ENCODE results near the gene HAUS8.
"Not testable (repeated sequence)": the region's sequence is repeated elsewhere in the genome, so short reads cannot be mapped to it uniquely, and the experiment has no call there.

HAUS8 gene

GRCh38 chr19:17112271-17112670 is 37.0 kb upstream of the HAUS8 start:
- WGBS (ENCODE audit: insufficient coverage, insufficient read length), result no CpG with 5 or more reads among the region's 17 CpGs
- no peak overlapping the region for H3K27ac ChIP-seq (ENCODE audit: low read length)
- H3K4me3 ChIP-seq (ENCODE audit: low read length), result no peak overlapping the region
- no peaks in the 10 kb centered on the region for H3K36me3 ChIP-seq (ENCODE audit: control insufficient read depth, insufficient read depth, low read length)
- H3K27me3 ChIP-seq (ENCODE audit: control insufficient read depth, insufficient read depth, low read length), result no peaks in the 10 kb centered on the region
- H3K9me3 ChIP-seq (ENCODE audit: control insufficient read depth, insufficient read depth, low read length), result no peaks in the 10 kb centered on the region
- DNase-seq (ENCODE audit: low read depth, low spot score), result no peak
- H3K4me1 ChIP-seq (ENCODE audit: control insufficient read depth, insufficient read depth, low read length), result peaks cover 5% of the 10 kb centered on the region

- DNase-seq (ENCODE audit: low read depth, low spot score), result no peak
- H3K36me3 ChIP-seq (ENCODE audit: control insufficient read depth, insufficient read depth, low read length), result no peaks in the 10 kb centered on the region
- H3K4me3 ChIP-seq (ENCODE audit: low read length), result no peak overlapping the region
- no peak overlapping the region for H3K27ac ChIP-seq (ENCODE audit: low read length)
- no peaks in the 10 kb centered on the region for H3K9me3 ChIP-seq (ENCODE audit: control insufficient read depth, insufficient read depth, low read length)
- H3K27me3 ChIP-seq (ENCODE audit: control insufficient read depth, insufficient read depth, low read length), result no peaks in the 10 kb centered on the region
- peaks cover 5% of the 10 kb centered on the region for H3K4me1 ChIP-seq (ENCODE audit: control insufficient read depth, insufficient read depth, low read length)
- WGBS (ENCODE audit: insufficient coverage, insufficient read length), result no CpG with 5 or more reads among the region's 3 CpGs
Observed at GRCh38 chr19:17111766-17112165, 36.5 kb upstream of the HAUS8 start.

GRCh38 chr19:17110599-17110966 is 35.3 kb upstream of the HAUS8 start:
- no peak overlapping the region for H3K27ac ChIP-seq (ENCODE audit: low read length)
- no CpG with 5 or more reads among the region's 10 CpGs for WGBS (ENCODE audit: insufficient coverage, insufficient read length)

GRCh38 chr19:17109962-17110598 is 34.8 kb upstream of the HAUS8 start:
- no peak for DNase-seq (ENCODE audit: low read depth, low spot score)
- WGBS (ENCODE audit: insufficient coverage, insufficient read length), result no CpG with 5 or more reads among the region's 26 CpGs
- no peak overlapping the region for H3K27ac ChIP-seq (ENCODE audit: low read length)
- H3K36me3 ChIP-seq (ENCODE audit: control insufficient read depth, insufficient read depth, low read length), result no peaks in the 10 kb centered on the region
- no peaks in the 10 kb centered on the region for H3K9me3 ChIP-seq (ENCODE audit: control insufficient read depth, insufficient read depth, low read length)
- H3K4me3 ChIP-seq (ENCODE audit: low read length), result no peak overlapping the region
- peaks cover 5% of the 10 kb centered on the region for H3K4me1 ChIP-seq (ENCODE audit: control insufficient read depth, insufficient read depth, low read length)
- no peaks in the 10 kb centered on the region for H3K27me3 ChIP-seq (ENCODE audit: control insufficient read depth, insufficient read depth, low read length)

More at GRCh38 chr19:17110599-17110966, 35.3 kb upstream of the HAUS8 start:
- no peak overlapping the region for H3K4me3 ChIP-seq (ENCODE audit: low read length)
- H3K36me3 ChIP-seq (ENCODE audit: control insufficient read depth, insufficient read depth, low read length), result no peaks in the 10 kb centered on the region
- no peak for DNase-seq (ENCODE audit: low read depth, low spot score)
- peaks cover 5% of the 10 kb centered on the region for H3K4me1 ChIP-seq (ENCODE audit: control insufficient read depth, insufficient read depth, low read length)
- no peaks in the 10 kb centered on the region for H3K27me3 ChIP-seq (ENCODE audit: control insufficient read depth, insufficient read depth, low read length)
- H3K9me3 ChIP-seq (ENCODE audit: control insufficient read depth, insufficient read depth, low read length), result no peaks in the 10 kb centered on the region

DNA sequence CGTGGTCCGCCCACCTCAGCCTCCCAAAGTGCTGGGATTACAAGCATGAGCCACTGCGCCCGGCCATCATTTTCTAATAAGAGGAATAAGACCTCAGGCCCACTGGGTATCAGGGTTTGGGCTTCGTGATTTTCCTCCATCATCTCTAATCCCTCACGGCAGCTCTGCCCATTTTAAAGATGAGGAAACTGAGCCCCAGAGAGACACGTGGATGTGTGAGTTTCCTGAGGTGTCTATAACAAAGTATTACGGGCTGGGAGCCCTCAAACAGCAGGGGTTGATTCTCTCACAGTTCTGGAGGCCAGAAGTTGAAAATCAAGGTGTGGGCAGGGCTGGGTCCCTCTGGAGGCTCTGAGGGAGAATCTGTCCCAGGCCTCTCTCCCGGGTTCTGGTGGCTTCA is 34.0 kb upstream of the HAUS8 start:
- no CpG with 5 or more reads among the region's 9 CpGs for WGBS (ENCODE audit: insufficient coverage, insufficient read length)
- H3K27me3 ChIP-seq (ENCODE audit: control insufficient read depth, insufficient read depth, low read length), result no peaks in the 10 kb centered on the region
- no peaks in the 10 kb centered on the region for H3K9me3 ChIP-seq (ENCODE audit: control insufficient read depth, insufficient read depth, low read length)
- H3K27ac ChIP-seq (ENCODE audit: low read length), result no peak overlapping the region
- H3K4me3 ChIP-seq (ENCODE audit: low read length), result no peak overlapping the region
- no peaks in the 10 kb centered on the region for H3K36me3 ChIP-seq (ENCODE audit: control insufficient read depth, insufficient read depth, low read length)
- no peak for DNase-seq (ENCODE audit: low read depth, low spot score)
- H3K4me1 ChIP-seq (ENCODE audit: control insufficient read depth, insufficient read depth, low read length), result peaks cover 5% of the 10 kb centered on the region

GRCh38 chr19:17108453-17108784 is 33.2 kb upstream of the HAUS8 start:
- no peak overlapping the region for H3K27ac ChIP-seq (ENCODE audit: low read length)
- H3K27me3 ChIP-seq (ENCODE audit: control insufficient read depth, insufficient read depth, low read length), result no peaks in the 10 kb centered on the region
- 0 out of 2 replicates have a peak, but pooled peaks cover under 1% of the 10 kb centered on the region for H3K36me3 ChIP-seq (ENCODE audit: control insufficient read depth, insufficient read depth, low read length)
- peaks cover 3% of the 10 kb centered on the region; the same call in 1 of the 2 replicates for H3K4me1 ChIP-seq (ENCODE audit: control insufficient read depth, insufficient read depth, low read length)
- no peak overlapping the region for H3K4me3 ChIP-seq (ENCODE audit: low read length)
- H3K9me3 ChIP-seq (ENCODE audit: control insufficient read depth, insufficient read depth, low read length), result no peaks in the 10 kb centered on the region
- DNase-seq (ENCODE audit: low read depth, low spot score), result no peak
- no CpG with 5 or more reads among the region's 4 CpGs for WGBS (ENCODE audit: insufficient coverage, insufficient read length)

- Histone ChIP-seq H3K4me1 (ENCODE audit: control insufficient read depth, insufficient read depth, low read length) (peaks cover 1% of the 10 kb centered on the region; the same call in 1 of the 2 replicates), H3K9me3 (ENCODE audit: control insufficient read depth, insufficient read depth, low read length) (no peaks in the 10 kb centered on the region), H3K36me3 (ENCODE audit: control insufficient read depth, insufficient read depth, low read length) (0 out of 2 replicates have a peak, but pooled peaks cover 2% of the 10 kb centered on the region), H3K4me3 (ENCODE audit: low read length) (no peak overlapping the region), H3K27ac (ENCODE audit: low read length) (no peak overlapping the region), H3K27me3 (ENCODE audit: control insufficient read depth, insufficient read depth, low read length) (no peaks in the 10 kb centered on the region)
- DNase-seq (ENCODE audit: low read depth, low spot score), result no peak
- no CpG with 5 or more reads among the region's 27 CpGs for WGBS (ENCODE audit: insufficient coverage, insufficient read length)
Observed at GRCh38 chr19:17107546-17108452, 32.5 kb upstream of the HAUS8 start.

- not testable (repeated sequence) for H3K4me1 ChIP-seq (ENCODE audit: control insufficient read depth, insufficient read depth, low read length); H3K27me3 ChIP-seq (ENCODE audit: control insufficient read depth, insufficient read depth, low read length); H3K36me3 ChIP-seq (ENCODE audit: control insufficient read depth, insufficient read depth, low read length); H3K27ac ChIP-seq (ENCODE audit: low read length); DNase-seq (ENCODE audit: low read depth, low spot score); H3K9me3 ChIP-seq (ENCODE audit: control insufficient read depth, insufficient read depth, low read length); H3K4me3 ChIP-seq (ENCODE audit: low read length)
- no CpG with 5 or more reads among the region's 4 CpGs for WGBS (ENCODE audit: insufficient coverage, insufficient read length)
Observed at GRCh38 chr19:17106964-17107363, 31.7 kb upstream of the HAUS8 start.

GRCh38 chr19:17105556-17105955 is 30.3 kb upstream of the HAUS8 start:
- Histone ChIP-seq H3K4me1 (ENCODE audit: control insufficient read depth, insufficient read depth, low read length) (peaks cover 1% of the 10 kb centered on the region; the same call in 1 of the 2 replicates), H3K4me3 (ENCODE audit: low read length) (no peak overlapping the region), H3K27me3 (ENCODE audit: control insufficient read depth, insufficient read depth, low read length) (no peaks in the 10 kb centered on the region), H3K36me3 (ENCODE audit: control insufficient read depth, insufficient read depth, low read length) (peaks cover 14% of the 10 kb centered on the region), H3K27ac (ENCODE audit: low read length) (no peak overlapping the region), H3K9me3 (ENCODE audit: control insufficient read depth, insufficient read depth, low read length) (no peaks in the 10 kb centered on the region)
- no peak for DNase-seq (ENCODE audit: low read depth, low spot score)
- no CpG with 5 or more reads among the region's 3 CpGs for WGBS (ENCODE audit: insufficient coverage, insufficient read length)

DNA sequence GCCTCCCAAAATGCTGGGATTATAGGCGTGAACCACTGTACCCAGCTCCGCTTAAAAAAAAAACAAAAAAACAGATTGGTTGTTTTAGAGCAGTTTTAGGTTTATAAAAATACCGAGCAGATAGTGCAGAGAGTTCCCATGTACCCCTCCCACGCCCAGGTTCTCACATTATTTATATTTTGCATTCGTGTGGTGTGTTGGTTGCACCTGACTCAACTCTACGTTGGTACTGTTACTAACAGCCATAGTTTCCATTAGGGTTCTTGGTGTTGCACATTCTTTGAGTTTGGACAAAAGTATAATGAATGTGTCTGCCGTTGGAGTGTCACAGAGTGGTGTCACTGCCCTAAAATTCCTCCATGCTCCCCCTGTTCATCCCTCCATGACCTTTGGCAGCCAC is 29.4 kb upstream of the HAUS8 start:
- Histone ChIP-seq H3K27ac (ENCODE audit: low read length) (no peak overlapping the region), H3K4me1 (ENCODE audit: control insufficient read depth, insufficient read depth, low read length) (peaks cover 1% of the 10 kb centered on the region; the same call in 1 of the 2 replicates), H3K9me3 (ENCODE audit: control insufficient read depth, insufficient read depth, low read length) (no peaks in the 10 kb centered on the region), H3K4me3 (ENCODE audit: low read length) (no peak overlapping the region), H3K27me3 (ENCODE audit: control insufficient read depth, insufficient read depth, low read length) (no peaks in the 10 kb centered on the region), H3K36me3 (ENCODE audit: control insufficient read depth, insufficient read depth, low read length) (peaks cover 14% of the 10 kb centered on the region)
- WGBS (ENCODE audit: insufficient coverage, insufficient read length), result no CpG with 5 or more reads among the region's 7 CpGs
- no peak for DNase-seq (ENCODE audit: low read depth, low spot score)

All from iPS DF 6.9 (cell line).